CD14-positive monocyte (primary cell): ENCODE results near the gene ARHGEF25. TPM values are rescaled to one million over a fixed set of nuclear protein-coding genes. Genes with fewer than 3 reads are reported as not detected.
"Not testable (repeated sequence)": the region's sequence is repeated elsewhere in the genome, so short reads cannot be mapped to it uniquely, and the experiment has no call there.

Experiments used
- DNase-seq, 3 donors: peaks; one replicate each; pipeline ENCODE4 v3.0.0-alpha.2; 2011 to 2022
- H2AFZ ChIP-seq: 2 replicates; pipeline ENCODE4 v1.6.0; 2012; ENCODE audit warnings: mild to moderate bottlenecking, low read depth, low read length, inconsistent platforms; ENCODE audit not compliant: insufficient read depth, poor library complexity, severe bottlenecking
- H3K27ac ChIP-seq, 2 donors: 1 replicate in 1 of 2; 2 replicates in 1 of 2; pipeline ENCODE4 v1.5.1; 2012 to 2013; ENCODE audit warnings: low read length in 2 of 2, control low read depth in 1 of 2, inconsistent platforms in 1 of 2, low read depth in 1 of 2, mild to moderate bottlenecking in 1 of 2
- H3K27me3 ChIP-seq, 2 donors: one replicate each; pipeline versions ENCODE4 v1.6.0 to v1.6.1; 2011 to 2013; ENCODE audit warnings: low read length in 2 of 2; ENCODE audit not compliant: control insufficient read depth in 2 of 2, insufficient read depth in 2 of 2
- H3K36me3 ChIP-seq, 2 donors: replicated peaks in 1 of 2; 1 replicate in 1 of 2; 2 replicates in 1 of 2; pipeline versions ENCODE4 v1.5.1 to v1.6.1; 2012 to 2013; ENCODE audit warnings: low read length in 2 of 2, control low read depth in 1 of 2, inconsistent platforms in 1 of 2, mild to moderate bottlenecking in 1 of 2; ENCODE audit not compliant: insufficient read depth in 2 of 2, control insufficient read depth in 1 of 2
- H3K4me1 ChIP-seq, 2 donors: 1 replicate in 1 of 2; 2 replicates in 1 of 2; pipeline versions ENCODE4 v1.5.1 to v1.6.1; 2012 to 2013; ENCODE audit warnings: low read length in 2 of 2, control low read depth in 1 of 2, inconsistent platforms in 1 of 2, mild to moderate bottlenecking in 1 of 2, moderate library complexity in 1 of 2; ENCODE audit not compliant: insufficient read depth in 2 of 2, control insufficient read depth in 1 of 2
- H3K4me2 ChIP-seq: replicated peaks from 2 replicates; pipeline ENCODE3; 2012; ENCODE audit warnings: low read length, moderate library complexity, mild to moderate bottlenecking; ENCODE audit not compliant: poor library complexity, severe bottlenecking; ENCODE audit errors: extremely low read depth
- H3K4me3 ChIP-seq, 3 experiments: fragments of 200-600 bp in 1 of 3; sonication (generic) in 1 of 3; replicated peaks in 1 of 3; 1 replicate in 2 of 3; 2 replicates in 1 of 3; pipeline ENCODE4 v1.5.1; 2011 to 2013; ENCODE audit warnings: low read length in 3 of 3, mild to moderate bottlenecking in 3 of 3, control low read depth in 2 of 3, low read depth in 2 of 3, inconsistent platforms in 1 of 3, moderate library complexity in 1 of 3
- H3K79me2 ChIP-seq: 2 replicates; pipeline ENCODE4 v1.6.0; 2012; ENCODE audit warnings: mild to moderate bottlenecking, control low read depth, inconsistent platforms, low read length, moderate library complexity; ENCODE audit not compliant: insufficient read depth
- H3K9ac ChIP-seq: 2 replicates; pipeline ENCODE4 v1.6.0; 2017; ENCODE audit warnings: low read length, mild to moderate bottlenecking; ENCODE audit not compliant: insufficient read depth, poor library complexity, severe bottlenecking
- H3K9me3 ChIP-seq, 2 donors: replicated peaks in 1 of 2; 1 replicate in 1 of 2; 2 replicates in 1 of 2; pipeline versions ENCODE4 v1.5.1 to v1.6.1; 2012 to 2013; ENCODE audit warnings: low read length in 2 of 2, control low read depth in 1 of 2; ENCODE audit not compliant: control insufficient read depth in 1 of 2, insufficient read depth in 1 of 2
- H4K20me1 ChIP-seq: 2 replicates; pipeline ENCODE4 v1.6.0; 2012; ENCODE audit warnings: mild to moderate bottlenecking, low read length, control low read depth, moderate library complexity; ENCODE audit not compliant: insufficient read depth
- H3K27ac Mint-ChIP-seq, 7 donors: one replicate each; pipeline ENCODE4 v1.8.0; 2020; ENCODE audit warnings: mild to moderate bottlenecking in 7 of 7, mixed read lengths in 7 of 7, moderate library complexity in 6 of 7, inconsistent platforms in 2 of 7
- H3K27me3 Mint-ChIP-seq, 3 donors: one replicate each; pipeline ENCODE4 v1.8.0; 2021 to 2022; ENCODE audit warnings: low read depth in 3 of 3, mild to moderate bottlenecking in 3 of 3, mixed read lengths in 3 of 3, moderate library complexity in 3 of 3, inconsistent platforms in 1 of 3
- H3K36me3 Mint-ChIP-seq, 2 donors: one replicate each; pipeline ENCODE4 v1.8.0; 2020; ENCODE audit warnings: mixed read lengths in 2 of 2, inconsistent platforms in 1 of 2, mild to moderate bottlenecking in 1 of 2
- H3K4me1 Mint-ChIP-seq: one replicate; pipeline ENCODE4 v1.8.0; 2020; ENCODE audit warnings: mild to moderate bottlenecking, mixed read lengths
- H3K4me3 Mint-ChIP-seq, 2 donors: one replicate each; pipeline ENCODE4 v1.8.0; 2020; ENCODE audit warnings: mild to moderate bottlenecking in 2 of 2, mixed read lengths in 2 of 2, moderate library complexity in 1 of 2
- H3K9me3 Mint-ChIP-seq, 7 donors: one replicate each; pipeline ENCODE4 v1.8.0; 2020 to 2022; ENCODE audit warnings: mixed read lengths in 7 of 7, mild to moderate bottlenecking in 6 of 7, moderate library complexity in 6 of 7, inconsistent platforms in 2 of 7
- WGBS: methylation state at CpG from one replicate; pipeline ENCODE4 v1.1.5; 2013; ENCODE audit warnings: missing lambda C conversion rate; ENCODE audit not compliant: insufficient coverage; 5-methylcytosine and 5-hydroxymethylcytosine counted together
- intact Hi-C, 2 donors: fragments of 100-400 bp; cut with micrococcal nuclease; formaldehyde crosslinking; loops; one replicate each; pipeline versions ENCODE4 v1.15.0 to v1.15.1; 2023
- polyA plus RNA-seq, 3 donors: library from polyadenylated mRNA; depleted of rRNA in 1 of 3; unstranded in 2 of 3; stranded (reverse) in 1 of 3; fragments of 300-500 nt in 2 of 3; fragments of >200 nt in 1 of 3; fragmentation: Illumina TruSeq in 2 of 3; gene quantifications; 1 replicate in 2 of 3; 2 replicates in 1 of 3; pipeline ENCODE4 v1.2.3, GENCODE V29; 2012 to 2021
- TF ChIP-seq, protein P1 (sequence below): fragments of 200-600 bp; IDR thresholded peaks from one replicate; pipeline ENCODE4 v1.8.0; 2022; ENCODE audit warnings: antibody characterized with exemption, mild to moderate bottlenecking

Gene ARHGEF25
- polyA plus RNA-seq, 3 donors = not detected

DNA sequence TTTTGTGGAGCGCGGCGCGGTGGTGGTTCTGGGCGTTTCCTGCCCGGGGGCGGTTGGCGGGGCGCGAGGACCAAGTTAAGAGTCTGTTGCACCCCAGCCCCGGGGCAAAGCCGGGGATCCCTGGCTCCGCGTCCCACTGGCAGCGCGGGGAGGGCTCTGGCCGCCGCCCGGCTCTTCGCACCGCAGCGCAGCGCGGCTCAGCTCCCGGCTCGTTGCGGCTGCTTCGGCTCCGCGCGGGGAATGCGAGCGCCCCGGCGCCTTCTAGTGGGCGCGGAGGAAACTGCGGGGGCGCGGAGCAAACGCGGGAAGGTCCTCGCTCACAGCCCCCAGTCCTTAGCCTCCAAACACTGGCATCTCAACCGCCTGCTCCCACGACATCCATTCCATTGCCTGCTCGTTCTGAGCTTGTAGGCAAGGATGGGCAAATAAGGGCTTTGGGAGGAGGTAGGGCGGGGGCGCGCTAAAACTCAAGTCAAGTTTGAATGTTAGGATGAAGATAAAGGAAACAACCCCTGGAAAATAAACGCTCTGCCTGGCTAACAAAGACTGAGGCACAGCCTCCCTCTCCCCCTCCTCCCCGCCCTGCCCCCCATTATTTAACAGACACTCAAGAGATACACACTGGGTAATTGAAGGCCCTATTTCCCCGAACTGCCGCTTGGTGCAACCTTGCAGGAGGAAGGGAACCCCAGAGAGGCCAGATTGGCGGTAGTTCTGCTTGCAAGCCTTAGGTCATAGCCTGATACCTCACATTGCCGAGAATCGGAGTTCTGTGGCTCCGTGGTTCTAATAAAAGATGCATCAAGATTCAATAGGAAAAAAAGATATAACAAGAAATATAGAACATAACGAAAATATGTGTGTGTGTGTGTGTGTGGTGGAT is 22.0 kb downstream of the ARHGEF25 start, which contains the start of gene B4GALNT1:
Gene B4GALNT1, minus strand, starts transcription at position 244 of the 883 bp plus-strand sequence. CDS start 1,069 bp downstream, outside the sequence.
- Mint-ChIP-seq H3K27ac (no peak within 1 kb of the TSS), H3K27me3 (peaks cover 59 to 71% (median 60%) of the 10 kb centered on the region in 3 donors), H3K4me3 (peak within 1 kb of the TSS; percentile 39 to 80), H3K36me3 (peaks cover 0 to 4% of the 10 kb centered on the region in 2 donors), H3K9me3 (peaks cover 0 to 3% (median 2%) of the 10 kb centered on the region in 7 donors), H3K4me1 (peaks cover 9% of the 10 kb centered on the region)
- under 1% methylated on average over 40 of the region's 58 CpGs for WGBS
- intact Hi-C loops = loop anchor here in 1 of 2 donors (5.0 kb wide), 1 partner anchor 176 kb away; the partner anchor contains the start of genes GLI1 and INHBE
- TF ChIP-seq, protein P1, sequence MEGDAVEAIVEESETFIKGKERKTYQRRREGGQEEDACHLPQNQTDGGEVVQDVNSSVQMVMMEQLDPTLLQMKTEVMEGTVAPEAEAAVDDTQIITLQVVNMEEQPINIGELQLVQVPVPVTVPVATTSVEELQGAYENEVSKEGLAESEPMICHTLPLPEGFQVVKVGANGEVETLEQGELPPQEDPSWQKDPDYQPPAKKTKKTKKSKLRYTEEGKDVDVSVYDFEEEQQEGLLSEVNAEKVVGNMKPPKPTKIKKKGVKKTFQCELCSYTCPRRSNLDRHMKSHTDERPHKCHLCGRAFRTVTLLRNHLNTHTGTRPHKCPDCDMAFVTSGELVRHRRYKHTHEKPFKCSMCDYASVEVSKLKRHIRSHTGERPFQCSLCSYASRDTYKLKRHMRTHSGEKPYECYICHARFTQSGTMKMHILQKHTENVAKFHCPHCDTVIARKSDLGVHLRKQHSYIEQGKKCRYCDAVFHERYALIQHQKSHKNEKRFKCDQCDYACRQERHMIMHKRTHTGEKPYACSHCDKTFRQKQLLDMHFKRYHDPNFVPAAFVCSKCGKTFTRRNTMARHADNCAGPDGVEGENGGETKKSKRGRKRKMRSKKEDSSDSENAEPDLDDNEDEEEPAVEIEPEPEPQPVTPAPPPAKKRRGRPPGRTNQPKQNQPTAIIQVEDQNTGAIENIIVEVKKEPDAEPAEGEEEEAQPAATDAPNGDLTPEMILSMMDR = peak; percentile 92
- Histone ChIP-seq H3K9ac (no peak within 1 kb of the TSS), H2AFZ (peak within 1 kb of the TSS; percentile 73), H3K4me3 (peak within 1 kb of the TSS; percentile 1 to 68 (median 23)), H3K27me3 (peaks cover 46 to 76% of the 10 kb centered on the region in 2 donors), H3K79me2 (no peaks in the 10 kb centered on the region), H4K20me1 (no peaks in the 10 kb centered on the region), H3K27ac (no peak within 1 kb of the TSS), H3K4me1 (peaks cover 10 to 19% of the 10 kb centered on the region in 2 donors), H3K36me3 (no peaks in the 10 kb centered on the region), H3K9me3 (peaks cover 0 to 25% of the 10 kb centered on the region in 2 donors), H3K4me2 (peak within 1 kb of the TSS; percentile 73)
- DNase-seq = peak; percentile 24 to 49 (median 44)

DNA sequence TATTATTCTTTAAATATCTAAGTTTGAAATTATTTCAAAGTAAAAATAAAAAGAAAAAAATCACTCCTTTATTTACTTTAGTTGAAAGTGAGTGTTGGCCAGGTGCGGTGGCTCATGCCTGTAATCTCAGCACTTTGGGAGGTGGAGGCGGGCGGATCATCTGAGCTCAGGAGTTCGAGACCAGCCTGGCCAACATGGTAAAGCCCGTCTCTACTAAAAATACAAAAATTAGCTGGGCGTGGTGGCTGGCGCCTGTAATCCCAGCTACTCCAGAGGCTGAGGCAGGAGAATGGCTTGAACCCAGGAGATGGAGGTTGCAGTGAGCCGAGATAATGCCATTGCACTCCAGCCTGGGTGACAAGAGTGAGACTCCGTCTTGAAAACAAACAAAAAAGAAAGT is 25.5 kb downstream of the ARHGEF25 start:
- intact Hi-C loops, H3K36me3 Mint-ChIP-seq, H3K79me2 ChIP-seq, H3K4me1 Mint-ChIP-seq, H3K36me3 ChIP-seq, H3K27ac Mint-ChIP-seq, H3K9me3 ChIP-seq, DNase-seq, H2AFZ ChIP-seq, H3K4me3 ChIP-seq, H3K4me3 Mint-ChIP-seq, H4K20me1 ChIP-seq, H3K9ac ChIP-seq, H3K4me2 ChIP-seq, H3K27ac ChIP-seq, H3K9me3 Mint-ChIP-seq: not testable (repeated sequence)
- Histone ChIP-seq H3K27me3 (peaks cover 22 to 64% of the 10 kb centered on the region in 2 donors), H3K4me1 (peaks cover 10 to 18% of the 10 kb centered on the region in 2 donors)
- peaks cover 45 to 54% (median 45%) of the 10 kb centered on the region in 3 donors for H3K27me3 Mint-ChIP-seq
- WGBS = 85% methylated on average over 4 of the region's 9 CpGs
